Right lobe of liver (tissue), 6 donors: ENCODE results near the gene ENOX1. TPM values are rescaled to one million over a fixed set of nuclear protein-coding genes. Genes with fewer than 3 reads are reported as not detected.

ENCODE experiments used
- ATAC-seq, 4 donors: fragments of 200-7000 bp; cut with Tn5 transposase; one replicate each; pipeline ENCODE4 v1.9.1; 2020; ENCODE audit warnings: mild to moderate bottlenecking in 4 of 4, moderate library complexity in 4 of 4
- DNase-seq, 3 donors: peaks; one replicate each; pipeline ENCODE4 v3.0.0-alpha.2; 2020
- H3K27ac ChIP-seq, 3 donors: fragments of 200-600 bp; one replicate each; pipeline ENCODE4 v1.8.0; 2022
- H3K27me3 ChIP-seq, 2 donors: fragments of 200-600 bp; one replicate each; pipeline ENCODE4 v1.8.0; 2022
- H3K36me3 ChIP-seq, 4 donors: fragments of 200-600 bp; sonication (generic) in 1 of 4; one replicate each; pipeline versions ENCODE4 v1.5.1 to v1.8.0; 2017 to 2022; ENCODE audit warnings: control low read depth in 1 of 4
- H3K4me1 ChIP-seq, 4 donors: fragments of 200-600 bp; sonication (generic) in 1 of 4; one replicate each; pipeline versions ENCODE4 v1.5.1 to v1.8.0; 2017 to 2022; ENCODE audit warnings: control low read depth in 1 of 4
- H3K4me3 ChIP-seq, 3 donors: fragments of 200-600 bp; one replicate each; pipeline ENCODE4 v1.8.0; 2022
- H3K9me3 ChIP-seq, 4 donors: fragments of 200-600 bp; sonication (generic) in 1 of 4; one replicate each; pipeline versions ENCODE4 v1.5.1 to v1.8.0; 2017 to 2022; ENCODE audit warnings: control low read depth in 1 of 4
- CTCF ChIP-seq, 4 donors: fragments of 200-600 bp in 3 of 4; fragments of 450-650 bp in 1 of 4; IDR thresholded peaks; one replicate each; pipeline versions ENCODE4 v1.5.1 to v1.8.0; 2016 to 2022; ENCODE audit warnings: antibody characterized with exemption in 4 of 4, mild to moderate bottlenecking in 2 of 4
- POLR2A ChIP-seq: fragments of 450-650 bp; IDR thresholded peaks from one replicate; pipeline ENCODE4 v1.6.1; 2017; ENCODE audit warnings: antibody characterized with exemption, mild to moderate bottlenecking
- WGBS: methylation state at CpG from one replicate; pipeline ENCODE4 v1.1.6; 2018; ENCODE audit warnings: low coverage, low lambda C conversion rate; ENCODE audit not compliant: insufficient coverage; ENCODE audit errors: missing lambda C conversion rate; 5-methylcytosine and 5-hydroxymethylcytosine counted together
- intact Hi-C, 2 donors: fragments of 100-400 bp; cut with DNase I; formaldehyde crosslinking; loops; one replicate each; pipeline versions ENCODE4 v1.11.2 to v1.14.1; 2022
- total RNA-seq, 6 experiments: library from RNA; depleted of rRNA in 2 of 6; stranded (reverse); fragments of >200 nt in 2 of 6; fragmentation: NEBNext Ultra II Directional in 3 of 6; extraction: Animal tissue kit (Norgen Biotek cat#: 25700) in 3 of 6; gene quantifications; one replicate each; pipeline versions ENCODE4 v1.1.0 to v1.2.4, GENCODE V29; 2016 to 2023
- donor health status: DM: no; HTN: yes; CAD: no.
- donor health status: DM: no; HTN: no; CAD: no.
- donor health status: DM: no; HTN: no; CAD: no.
- donor health status: DM: no; HTN: yes; CAD: no.
- donor health status: DM: no; HTN: yes; CAD: no.

Gene ENOX1
- total RNA-seq, 6 experiments from 2014 or later: 0.07 to 0.16 TPM; not detected in 4

- no peak overlapping the region for H3K27ac ChIP-seq
- intact Hi-C loops: no loop called here
- WGBS: 63% methylated on average over 2 of the region's 2 CpGs
- H3K36me3 ChIP-seq: no peaks in the 10 kb centered on the region
- H3K27me3 ChIP-seq: no peaks in the 10 kb centered on the region
- no peaks in the 10 kb centered on the region for H3K9me3 ChIP-seq
- DNase-seq (no peak), ATAC-seq (no peak)
- H3K4me1 ChIP-seq: peaks cover 0 to 19% (median 3%) of the 10 kb centered on the region in 4 donors
- H3K4me3 ChIP-seq: no peak overlapping the region
- TF ChIP-seq CTCF (IDR thresholded peaks at IDR 0.05) (no peak), POLR2A (no peak)
Observed at GRCh38 chr13:43387880-43388279, 398.9 kb downstream of the ENOX1 start.

- H3K36me3 ChIP-seq: no peaks in the 10 kb centered on the region
- no peak overlapping the region for H3K4me3 ChIP-seq
- TF ChIP-seq POLR2A (no peak), CTCF (IDR thresholded peaks at IDR 0.05) (no peak)
- intact Hi-C loops: no loop called here
- ATAC-seq (no peak), DNase-seq (no peak)
- no peak overlapping the region for H3K27ac ChIP-seq
- WGBS: 77% methylated on average over 5 of the region's 5 CpGs
- H3K27me3 ChIP-seq: no peaks in the 10 kb centered on the region
- peaks cover 0 to 6% (median 1%) of the 10 kb centered on the region in 4 donors for H3K4me1 ChIP-seq
- H3K9me3 ChIP-seq: no peaks in the 10 kb centered on the region
Observed at GRCh38 chr13:43383498-43384165, 403.1 kb downstream of the ENOX1 start.

GRCh38 chr13:43379738-43380137 is 407.0 kb downstream of the ENOX1 start:
- ATAC-seq (no peak), DNase-seq (no peak)
- WGBS: 17% methylated on average over 1 of the region's 1 CpG
- no peak for TF ChIP-seq CTCF (IDR thresholded peaks at IDR 0.05)
- no peak for TF ChIP-seq POLR2A
- Histone ChIP-seq H3K27ac (no peak overlapping the region), H3K9me3 (no peaks in the 10 kb centered on the region), H3K4me1 (no peaks in the 10 kb centered on the region), H3K27me3 (no peaks in the 10 kb centered on the region), H3K36me3 (no peaks in the 10 kb centered on the region), H3K4me3 (no peak overlapping the region)
- intact Hi-C loops: no loop called here

GRCh38 chr13:43377973-43378372 is 408.8 kb downstream of the ENOX1 start:
- H3K4me3 ChIP-seq: no peak overlapping the region
- WGBS: 77% methylated on average over 1 of the region's 1 CpG
- DNase-seq (no peak), ATAC-seq (no peak)
- no peaks in the 10 kb centered on the region for H3K9me3 ChIP-seq
- no peaks in the 10 kb centered on the region for H3K4me1 ChIP-seq
- H3K36me3 ChIP-seq: no peaks in the 10 kb centered on the region
- intact Hi-C loops: no loop called here
- no peaks in the 10 kb centered on the region for H3K27me3 ChIP-seq
- H3K27ac ChIP-seq: no peak overlapping the region
- TF ChIP-seq CTCF (IDR thresholded peaks at IDR 0.05): no peak
- no peak for TF ChIP-seq POLR2A
